Measurements from ENCODE around the gene MIGA2.

DNA sequence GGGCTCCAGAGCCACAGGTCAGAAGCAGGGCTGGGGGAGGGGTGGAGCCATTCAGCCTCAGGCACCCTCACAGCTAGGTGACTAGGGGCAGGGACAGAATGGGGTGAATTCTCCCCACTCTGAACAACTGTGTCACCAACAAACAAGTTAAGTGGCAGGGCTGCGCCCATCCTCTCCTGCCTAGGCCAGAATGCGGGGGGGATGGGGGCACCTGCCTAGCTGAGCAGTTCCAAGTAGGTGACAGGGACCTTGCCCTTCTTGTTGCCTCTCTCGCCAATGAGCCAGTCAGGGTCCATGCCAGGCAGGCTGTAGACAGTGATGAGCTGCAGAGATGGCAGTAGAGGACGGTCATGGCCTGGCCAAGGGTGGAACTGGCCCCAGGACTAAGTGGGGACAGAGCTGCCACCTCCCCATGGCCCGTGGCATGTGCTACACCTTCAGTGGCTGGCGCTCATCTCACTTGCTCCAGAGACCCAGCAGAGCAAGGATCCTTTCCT, 27.9 kb upstream of the MIGA2 start:
- TF ChIP-seq EZH2phosphoT487 (IDR thresholded peaks at IDR 0.05): no peak
- TF ChIP-seq, protein P1, sequence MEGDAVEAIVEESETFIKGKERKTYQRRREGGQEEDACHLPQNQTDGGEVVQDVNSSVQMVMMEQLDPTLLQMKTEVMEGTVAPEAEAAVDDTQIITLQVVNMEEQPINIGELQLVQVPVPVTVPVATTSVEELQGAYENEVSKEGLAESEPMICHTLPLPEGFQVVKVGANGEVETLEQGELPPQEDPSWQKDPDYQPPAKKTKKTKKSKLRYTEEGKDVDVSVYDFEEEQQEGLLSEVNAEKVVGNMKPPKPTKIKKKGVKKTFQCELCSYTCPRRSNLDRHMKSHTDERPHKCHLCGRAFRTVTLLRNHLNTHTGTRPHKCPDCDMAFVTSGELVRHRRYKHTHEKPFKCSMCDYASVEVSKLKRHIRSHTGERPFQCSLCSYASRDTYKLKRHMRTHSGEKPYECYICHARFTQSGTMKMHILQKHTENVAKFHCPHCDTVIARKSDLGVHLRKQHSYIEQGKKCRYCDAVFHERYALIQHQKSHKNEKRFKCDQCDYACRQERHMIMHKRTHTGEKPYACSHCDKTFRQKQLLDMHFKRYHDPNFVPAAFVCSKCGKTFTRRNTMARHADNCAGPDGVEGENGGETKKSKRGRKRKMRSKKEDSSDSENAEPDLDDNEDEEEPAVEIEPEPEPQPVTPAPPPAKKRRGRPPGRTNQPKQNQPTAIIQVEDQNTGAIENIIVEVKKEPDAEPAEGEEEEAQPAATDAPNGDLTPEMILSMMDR (IDR thresholded peaks at IDR 0.05): no peak
